Panc1 (cell line): ENCODE measurements around the gene NTM. TPM values are rescaled to one million over a fixed set of nuclear protein-coding genes. Genes with fewer than 3 reads are reported as not detected.

Experiments
- ATAC-seq: fragments of 200-7000 bp; cut with Tn5 transposase; 2 replicates; pipeline ENCODE4 v1.9.1; 2020; ENCODE audit warnings: mild to moderate bottlenecking, moderate library complexity
- BruUV-seq: library from RNA; stranded (reverse); fragments of 400-500 nt; replicated peaks from 2 replicates; lab custom pipeline; 2021; lab: Mats Ljungman, UMichigan
- CTCF ChIA-PET: fragments of 300-600 bp; sonication (Branson Sonifier 250); formaldehyde crosslinking; loops from one replicate; lab custom pipeline; 2022; ENCODE audit warnings: antibody characterized with exemption; lab: Charles Lee
- POLR2A ChIA-PET: fragments of 300-600 bp; sonication (Branson Sonifier 250); formaldehyde crosslinking; loops from one replicate; lab custom pipeline; 2022; ENCODE audit warnings: antibody characterized with exemption; lab: Charles Lee
- DNase-seq: peaks from one replicate; pipeline ENCODE4 v3.0.0-alpha.2; 2010; ENCODE audit warnings: low read depth, low spot score
- H3K27ac ChIP-seq: 2 replicates; pipeline ENCODE4 v1.5.1; 2011; ENCODE audit warnings: mild to moderate bottlenecking, low read length, inconsistent platforms
- H3K27me3 ChIP-seq: fragments of 200-500 bp; sonication (Bioruptor generic); 2 replicates; pipeline ENCODE4 v1.6.0; 2014; ENCODE audit warnings: low read length, inconsistent platforms; ENCODE audit not compliant: control insufficient read depth, insufficient read depth
- H3K36me3 ChIP-seq: fragments of 200-500 bp; sonication (Bioruptor generic); 2 replicates; pipeline ENCODE4 v1.5.1; 2014; ENCODE audit warnings: inconsistent platforms, mild to moderate bottlenecking, low read length, moderate library complexity; ENCODE audit not compliant: control insufficient read depth, insufficient read depth
- H3K4me1 ChIP-seq: 2 replicates; pipeline ENCODE4 v1.5.1; 2011; ENCODE audit warnings: inconsistent platforms, mild to moderate bottlenecking, low read length, moderate library complexity; ENCODE audit not compliant: control insufficient read depth, insufficient read depth
- H3K4me3 ChIP-seq, 2 experiments: 2 replicates each; pipeline ENCODE4 v1.5.1; 2011 to 2012; ENCODE audit warnings: low read depth in 2 of 2, low read length in 2 of 2, mild to moderate bottlenecking in 2 of 2, inconsistent platforms in 1 of 2, moderate library complexity in 1 of 2
- H3K9me3 ChIP-seq: fragments of 200-500 bp; sonication (Bioruptor generic); 2 replicates; pipeline ENCODE4 v1.5.1; 2014; ENCODE audit warnings: low read depth, mild to moderate bottlenecking, inconsistent platforms, low read length, moderate library complexity; ENCODE audit not compliant: control insufficient read depth, insufficient read depth
- CTCF ChIP-seq: fragments of 450-650 bp; IDR thresholded peaks from 2 replicates; pipeline ENCODE4 v1.5.1; 2017; ENCODE audit warnings: mild to moderate bottlenecking
- POLR2AphosphoS5 ChIP-seq: IDR thresholded peaks from 2 replicates; pipeline ENCODE4 v1.6.1; 2012; ENCODE audit warnings: mild to moderate bottlenecking, low read depth, low read length, moderate library complexity
- REST ChIP-seq, 2 experiments: IDR thresholded peaks; 2 replicates each; pipeline ENCODE4 v1.6.1; 2011 to 2012; ENCODE audit warnings: low read depth in 2 of 2, control low read depth in 1 of 2, low read length in 1 of 2, mild to moderate bottlenecking in 1 of 2, moderate library complexity in 1 of 2; ENCODE audit not compliant: insufficient read depth in 1 of 2
- SIN3A ChIP-seq: IDR thresholded peaks from 2 replicates; pipeline ENCODE4 v1.6.1; 2012; ENCODE audit warnings: low read depth, mild to moderate bottlenecking, low read length, moderate library complexity, borderline replicate concordance; ENCODE audit not compliant: insufficient read depth
- TCF7L2 ChIP-seq: IDR thresholded peaks from 2 replicates; pipeline ENCODE4 v1.6.1; 2011; ENCODE audit warnings: mild to moderate bottlenecking, low read depth, low read length, inconsistent platforms
- in situ Hi-C: cut with HindIII; loops from 2 replicates; pipeline ENCODE4 v1.10.0; 2016; ENCODE audit warnings: low sequenced_read_pairs, low pct_unique_long_range_greater_than_20kb
- intact Hi-C: fragments of 100-400 bp; cut with micrococcal nuclease; formaldehyde crosslinking; loops from one replicate; pipeline ENCODE4 v1.10.0; 2022; ENCODE audit not compliant: unreplicated experiment
- total RNA-seq: library from RNA; stranded (reverse); gene quantifications from one replicate; pipeline ENCODE4 v1.2.1, GENCODE V29; 2021; ENCODE audit not compliant: unreplicated experiment

The NTM gene
- total RNA-seq, 1 experiment from 2014 or later, result 0.10 TPM

- in situ Hi-C loops, result no loop called here
- ChIA-PET CTCF (no interaction called here), POLR2A (no interaction called here)
- Histone ChIP-seq H3K4me1 (no peaks in the 10 kb centered on the region), H3K36me3 (no peaks in the 10 kb centered on the region), H3K27me3 (no peaks in the 10 kb centered on the region; the same call in 1 of the 2 replicates), H3K9me3 (no peaks in the 10 kb centered on the region), H3K4me3 (no peak overlapping the region), H3K27ac (no peak overlapping the region)
- ATAC-seq (no peak), DNase-seq (no peak)
- no TSS peak for BruUV-seq
- intact Hi-C loops, result no loop called here
- TF ChIP-seq TCF7L2, result no peak
Observed at GRCh38 chr11:131422029-131422428, 51.6 kb downstream of the NTM start.

- ATAC-seq, result no peak
- Histone ChIP-seq H3K27ac (no peak overlapping the region), H3K9me3 (no peaks in the 10 kb centered on the region), H3K4me3 (no peak overlapping the region), H3K27me3 (no peaks in the 10 kb centered on the region; the same call in 1 of the 2 replicates), H3K4me1 (no peaks in the 10 kb centered on the region), H3K36me3 (no peaks in the 10 kb centered on the region)
- intact Hi-C loops, result no loop called here
- POLR2A ChIA-PET, result no interaction called here
- in situ Hi-C loops, result no loop called here
- no peak for DNase-seq
- no peak for TF ChIP-seq CTCF
- TF ChIP-seq REST (IDR thresholded peaks at IDR 0.05; ENCODE audit: insufficient read depth in 1 of 2, low read depth in 2 of 2, low read length in 1 of 2), result no peak
- no peak for TF ChIP-seq SIN3A
- no peak for TF ChIP-seq POLR2AphosphoS5
- no peak for TF ChIP-seq TCF7L2
- no TSS peak for BruUV-seq
- CTCF ChIA-PET, result no interaction called here
Observed at GRCh38 chr11:131422496-131422895, 52.1 kb downstream of the NTM start.

- Histone ChIP-seq H3K27me3 (no peaks in the 10 kb centered on the region; the same call in 1 of the 2 replicates), H3K4me3 (no peak overlapping the region), H3K27ac (no peak overlapping the region), H3K36me3 (no peaks in the 10 kb centered on the region), H3K9me3 (no peaks in the 10 kb centered on the region), H3K4me1 (no peaks in the 10 kb centered on the region)
- no peak for DNase-seq
- intact Hi-C loops (no loop called here), in situ Hi-C loops (no loop called here)
- no peak for ATAC-seq
- TF ChIP-seq POLR2AphosphoS5, result no peak
- TF ChIP-seq SIN3A, result no peak
- TF ChIP-seq REST (IDR thresholded peaks at IDR 0.05; ENCODE audit: insufficient read depth in 1 of 2, low read depth in 2 of 2, low read length in 1 of 2), result no peak
- TF ChIP-seq CTCF, result no peak
- no peak for TF ChIP-seq TCF7L2
- ChIA-PET CTCF (no interaction called here), POLR2A (no interaction called here)
- BruUV-seq, result no TSS peak
Observed at GRCh38 chr11:131423688-131424087, 53.3 kb downstream of the NTM start.
